ENCODE results near the gene OTP. TPM values are rescaled to one million over a fixed set of nuclear protein-coding genes. Genes with fewer than 3 reads are reported as not detected.

The OTP gene
- total RNA-seq, 1 donor from 2014 or later, result not detected

DNA sequence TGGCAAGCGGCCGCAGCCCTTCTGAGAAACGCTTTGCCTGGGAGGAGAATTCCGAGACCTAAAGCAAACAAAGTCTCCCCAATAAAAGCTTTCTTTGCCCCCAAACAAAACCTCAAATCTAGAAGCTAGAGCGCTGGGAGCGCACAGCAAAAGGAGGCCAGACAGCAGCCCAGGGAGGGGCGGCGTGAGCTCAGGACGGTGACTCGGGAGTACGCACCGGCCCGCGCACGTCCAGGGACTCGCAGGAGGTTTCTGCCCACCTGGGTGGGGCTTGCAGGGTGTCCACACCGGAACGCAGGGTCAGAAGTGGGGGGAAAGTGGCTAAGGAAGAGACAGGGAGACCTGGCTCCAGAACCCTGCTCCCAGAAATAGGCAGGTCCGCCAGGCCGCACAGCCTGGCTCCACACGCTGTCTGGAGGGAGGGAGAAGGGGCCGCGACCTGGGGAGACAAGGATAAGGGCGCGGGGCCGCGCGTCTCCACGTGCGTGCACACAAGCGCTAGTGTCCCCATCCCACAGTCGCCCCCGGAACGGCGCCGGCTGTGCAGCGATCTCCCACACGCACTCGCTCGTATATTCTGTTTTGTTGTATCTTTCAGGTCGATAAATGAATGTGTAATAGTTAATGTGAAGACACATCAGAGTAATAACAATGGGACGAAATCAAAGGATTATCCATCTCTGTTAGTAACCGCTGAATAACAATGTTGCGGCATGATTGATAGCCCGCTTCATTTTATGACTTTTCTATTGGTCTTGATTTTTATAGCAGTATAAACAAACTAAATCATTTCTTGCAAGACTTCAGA, 2.3 kb upstream of the OTP start:
- DNase-seq, result no peak

DNA sequence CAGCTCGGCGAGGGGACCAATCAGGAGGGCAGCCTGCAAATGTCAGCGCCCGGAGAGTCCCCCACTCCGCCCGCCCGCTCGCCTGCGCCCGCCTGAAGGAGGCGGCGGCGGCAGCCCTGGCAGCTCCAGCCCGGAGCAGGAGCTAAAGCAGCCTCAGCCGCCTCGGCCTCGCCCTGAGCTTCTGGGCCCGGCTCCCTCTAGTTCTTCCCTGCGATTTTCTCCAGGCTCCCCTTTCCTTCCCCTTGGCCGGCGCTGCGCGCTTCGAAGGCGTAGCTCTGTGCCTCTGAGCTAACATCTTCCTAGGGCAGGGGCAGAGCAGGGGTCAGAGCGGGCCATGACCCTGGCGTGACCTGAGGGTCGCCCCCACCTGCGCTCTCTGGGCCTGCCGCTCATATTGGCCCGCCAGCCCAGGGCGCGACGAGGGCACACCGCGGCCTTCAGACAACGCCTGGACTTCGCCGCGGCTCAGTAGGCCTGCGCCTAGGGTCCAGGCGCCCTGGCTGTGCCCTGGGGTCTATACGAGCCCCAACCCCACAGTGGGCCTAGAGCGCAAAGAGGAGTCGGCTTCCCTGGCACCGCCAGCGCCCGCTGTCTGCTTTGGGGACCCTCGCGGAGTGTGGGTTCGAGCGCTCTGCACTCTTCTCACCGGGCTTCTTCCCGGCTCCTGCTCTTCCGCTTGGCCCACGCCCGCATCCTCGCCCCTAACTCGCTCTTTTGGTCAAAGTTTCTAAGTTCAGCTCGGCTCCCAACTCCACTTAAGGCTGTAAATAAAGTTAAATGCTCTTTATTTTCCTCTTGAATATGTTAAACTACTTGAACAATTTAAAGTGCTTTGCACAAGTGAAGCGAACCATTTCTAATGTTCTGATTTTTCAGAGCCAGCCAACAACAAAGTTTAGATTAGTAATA, 504 bp upstream of the OTP start:
- DNase-seq, result no peak

DNA sequence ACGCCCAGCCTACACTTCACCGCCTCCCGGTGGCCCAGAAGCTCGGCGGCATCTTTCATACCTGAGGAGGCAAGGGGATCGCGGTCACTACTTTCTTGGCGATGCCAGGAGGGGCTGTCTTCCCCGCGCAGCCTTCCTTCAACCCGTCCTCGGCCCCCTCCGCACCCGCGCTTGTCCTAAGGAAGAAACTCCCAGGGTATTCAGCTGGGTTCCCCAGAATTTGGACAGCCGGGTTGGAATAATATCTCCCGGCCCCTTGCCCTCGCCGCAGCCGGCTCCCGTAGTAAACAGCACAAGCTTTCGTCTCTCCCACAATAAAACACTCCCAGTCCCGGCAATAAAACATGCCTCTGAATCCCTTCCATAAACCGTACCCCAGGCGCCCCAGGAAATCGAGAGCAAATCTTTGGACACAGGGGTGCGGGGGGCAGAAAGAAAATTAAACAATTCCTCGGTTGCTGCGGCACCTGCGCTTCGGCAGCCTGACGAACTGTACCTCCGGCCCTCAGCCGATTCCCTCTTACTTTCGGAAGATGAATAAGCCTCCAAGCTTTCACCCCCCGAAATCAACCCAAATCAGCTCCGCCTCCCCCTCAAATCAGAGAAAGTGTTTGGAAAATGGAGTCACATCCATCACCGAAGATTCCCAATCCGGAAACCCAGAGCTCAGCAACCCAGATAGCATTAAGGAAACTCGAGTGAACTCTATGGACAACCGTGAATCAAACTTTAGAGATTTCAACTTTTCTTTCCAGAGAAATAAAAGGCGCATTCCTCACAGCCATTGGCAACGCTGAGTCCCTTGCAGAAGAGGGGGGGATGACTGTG, 1.1 kb downstream of the OTP start:
- DNase-seq, result no peak

DNA sequence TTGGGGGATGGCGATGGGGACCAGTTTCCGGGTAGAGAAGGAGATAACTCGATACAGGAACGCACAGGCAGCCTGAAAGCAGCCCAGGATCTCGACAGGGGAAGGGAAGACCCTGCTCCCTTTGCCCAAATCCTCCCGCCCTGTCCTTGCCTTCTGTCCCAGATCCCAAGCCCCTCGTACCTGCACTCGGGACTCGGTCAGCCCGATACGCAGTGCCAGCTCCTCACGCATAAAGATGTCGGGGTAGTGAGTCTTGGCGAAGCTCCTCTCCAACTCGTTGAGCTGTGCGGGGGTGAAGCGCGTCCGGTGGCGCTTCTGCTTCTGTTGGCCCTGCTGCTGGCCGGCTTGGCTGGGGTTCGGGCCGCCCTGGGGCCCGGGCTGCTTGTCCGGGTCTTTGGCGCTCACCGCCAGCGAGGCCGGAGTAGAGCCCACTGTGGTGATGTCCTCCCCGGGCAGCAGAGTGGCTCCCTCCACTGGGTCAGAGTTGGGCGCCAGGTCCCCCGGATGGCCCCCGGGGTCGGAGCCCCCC, 1.8 kb downstream of the OTP start:
- no peak for DNase-seq

DNA sequence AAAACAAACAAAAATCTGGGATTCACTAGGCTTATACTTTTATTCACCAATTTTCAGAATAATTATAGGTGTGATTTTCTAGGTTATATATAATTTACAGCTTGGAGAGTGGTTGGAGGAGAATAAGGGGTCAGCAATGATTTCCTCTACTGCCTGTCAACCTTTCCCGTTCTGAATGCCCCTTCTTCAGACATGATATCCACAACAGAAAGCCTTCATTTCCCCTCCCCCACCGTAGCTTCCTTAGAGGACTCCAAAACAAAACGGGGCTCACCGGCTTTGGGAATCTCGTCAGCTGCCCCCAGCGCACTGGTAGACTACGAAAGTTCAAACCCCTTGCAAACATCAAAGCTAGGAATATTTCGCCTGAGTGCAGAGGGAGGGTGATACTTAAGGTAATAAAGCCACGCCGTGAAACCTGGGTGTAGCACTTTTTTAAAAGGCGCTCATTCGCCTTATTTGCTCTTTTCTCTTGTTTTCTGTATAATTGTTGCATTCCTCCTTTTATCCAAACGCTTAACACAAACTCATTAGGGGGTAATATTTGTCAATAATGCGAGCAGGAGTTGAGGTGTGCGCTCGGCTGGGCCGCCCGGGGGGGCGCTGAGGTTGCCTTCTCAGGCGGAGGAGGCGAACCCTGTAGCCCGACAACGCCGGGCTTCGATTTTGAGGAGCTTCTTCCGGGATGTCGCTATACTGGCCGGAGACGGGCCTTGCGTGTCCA, 2.4 kb downstream of the OTP start:
- no peak for DNase-seq

DNA sequence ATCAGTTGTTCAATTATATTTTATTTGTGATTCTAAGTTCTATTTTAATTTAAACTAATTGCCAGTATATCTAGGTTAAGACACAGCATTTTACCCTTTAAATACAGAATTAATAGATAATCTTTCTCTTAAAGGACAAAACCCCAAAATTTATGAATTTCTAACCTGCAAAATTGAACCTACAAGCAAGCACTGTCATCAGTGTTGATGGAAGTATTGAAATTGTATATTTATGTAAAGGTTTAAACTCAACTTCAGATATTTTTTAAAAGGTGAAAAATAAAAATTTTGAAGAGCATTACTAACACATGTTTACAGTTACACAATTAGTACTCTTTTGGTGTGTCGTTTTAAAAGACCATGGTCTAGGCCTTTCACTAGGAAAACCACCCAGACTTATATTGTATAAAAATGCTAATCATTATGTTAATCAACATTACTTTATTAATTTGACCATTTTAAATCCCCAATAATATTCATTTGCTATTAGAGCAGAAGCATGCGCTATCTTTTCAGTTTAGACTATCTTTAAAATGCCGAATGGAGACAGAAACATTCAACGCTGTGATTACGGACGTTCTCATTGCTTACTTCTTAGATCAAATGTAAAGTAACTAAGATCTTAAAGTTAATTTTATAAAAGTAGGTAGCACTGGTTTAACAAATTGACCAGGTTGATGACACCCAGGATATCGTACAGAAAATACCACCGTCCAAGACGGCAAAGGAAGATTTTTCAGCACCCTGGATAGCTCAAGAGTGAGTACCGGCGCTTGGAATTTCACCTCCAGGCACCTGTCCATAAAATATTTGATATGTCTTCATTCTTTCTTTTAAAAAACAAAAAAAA, 3.2 kb downstream of the OTP start:
- no peak for DNase-seq

DNA sequence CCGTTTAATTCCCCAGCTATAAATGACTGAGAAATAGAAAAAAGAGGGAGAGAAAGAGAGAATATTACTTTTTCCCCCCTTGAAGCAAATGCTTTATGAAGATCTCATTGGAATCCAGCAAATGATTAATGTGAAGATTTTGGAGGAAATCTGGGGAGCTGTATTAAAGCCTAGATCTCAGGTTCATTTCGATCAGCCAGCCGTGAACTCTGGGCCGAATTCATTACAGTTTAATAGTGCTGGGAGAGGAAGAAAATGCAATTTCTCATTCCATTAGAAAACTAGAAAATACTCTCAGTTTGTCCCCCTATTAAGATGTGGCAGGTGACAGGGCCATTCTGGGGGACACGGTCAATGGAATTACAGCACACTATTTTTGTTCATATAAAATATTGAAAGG, 4.8 kb downstream of the OTP start:
- DNase-seq, result no peak

DNA sequence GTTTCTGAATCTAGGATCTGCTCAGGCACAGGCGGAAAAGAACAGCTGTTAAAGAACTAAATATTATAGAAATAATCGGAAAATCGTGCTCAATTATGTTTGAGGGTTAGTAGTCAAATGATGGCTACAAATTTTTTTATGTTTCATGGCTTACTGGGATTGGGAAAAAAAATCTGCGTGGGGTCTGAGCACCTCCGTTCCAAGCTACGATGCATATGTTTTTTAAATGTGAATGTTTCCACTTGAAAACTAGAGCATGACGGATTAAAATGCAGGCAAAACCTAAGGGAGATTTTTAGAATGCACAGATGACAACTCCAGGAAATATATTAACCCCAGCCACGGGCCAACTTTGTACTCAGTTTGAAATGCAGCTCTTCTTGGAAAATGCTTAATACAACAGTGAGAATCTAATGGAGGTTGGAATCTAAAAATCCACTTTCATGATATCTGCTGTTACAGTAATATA, 5.3 kb downstream of the OTP start:
- no peak for DNase-seq

DNA sequence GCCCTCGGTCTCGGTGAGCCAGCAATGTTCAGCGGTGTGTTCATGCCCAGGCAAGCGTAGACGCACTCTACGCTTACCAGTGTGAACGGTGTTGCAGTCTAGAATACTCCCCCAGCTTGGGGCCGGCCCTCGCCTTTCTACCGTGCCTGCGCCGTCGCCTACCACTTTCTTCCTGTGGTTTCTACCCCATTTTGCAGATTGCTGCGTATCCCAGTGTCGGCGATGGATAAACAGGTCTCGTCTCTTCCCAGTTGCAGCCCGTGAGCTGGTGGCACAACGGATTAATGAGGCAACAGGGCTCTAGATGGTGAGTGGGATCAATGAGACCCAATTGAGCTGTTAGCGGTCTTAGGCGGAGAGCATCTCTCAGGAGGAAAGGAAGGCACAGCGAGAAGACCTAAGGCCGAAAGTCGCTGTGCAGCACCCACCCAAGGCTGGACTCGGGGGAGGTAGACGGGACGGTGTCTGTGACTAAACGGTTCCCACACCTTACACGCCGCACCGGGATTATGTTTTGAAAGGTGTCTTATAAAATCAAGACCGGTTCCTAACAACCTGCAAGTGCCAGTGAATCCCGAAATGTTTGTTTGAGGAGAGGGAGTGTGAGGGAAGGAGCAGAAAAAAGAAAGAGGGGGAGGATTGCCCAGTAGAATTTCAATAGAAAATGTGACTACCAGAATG, 5.8 kb downstream of the OTP start:
- DNase-seq, result no peak

DNA sequence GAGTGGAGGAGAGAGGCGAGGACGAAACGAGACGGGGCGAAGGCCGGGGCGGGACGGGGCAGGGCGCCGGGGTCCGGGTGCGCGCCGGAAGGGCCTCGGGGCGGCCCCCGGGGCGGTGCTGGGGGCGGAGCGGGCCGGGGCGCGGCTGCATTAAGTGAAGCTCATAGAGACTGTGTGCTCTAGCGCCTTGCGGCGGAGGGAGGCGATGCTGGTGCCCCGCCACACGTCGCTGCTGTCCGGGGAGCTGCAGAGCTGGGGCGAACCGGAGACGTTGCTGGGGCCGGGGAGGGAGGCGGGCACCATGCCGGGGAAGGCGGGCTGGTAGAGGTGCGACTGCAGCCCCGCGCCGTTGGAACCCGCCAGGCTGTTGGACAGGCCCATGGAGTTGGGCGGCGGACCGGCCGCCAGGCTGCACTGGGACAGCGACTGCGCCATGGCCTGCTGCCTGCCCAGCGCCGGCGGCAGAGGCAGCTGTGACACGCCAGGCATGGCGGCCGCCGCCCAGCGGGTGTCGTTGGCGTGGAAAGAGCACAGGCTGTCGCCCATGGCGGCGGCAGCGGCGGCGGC, 8.3 kb downstream of the OTP start:
- DNase-seq, result no peak

DNA sequence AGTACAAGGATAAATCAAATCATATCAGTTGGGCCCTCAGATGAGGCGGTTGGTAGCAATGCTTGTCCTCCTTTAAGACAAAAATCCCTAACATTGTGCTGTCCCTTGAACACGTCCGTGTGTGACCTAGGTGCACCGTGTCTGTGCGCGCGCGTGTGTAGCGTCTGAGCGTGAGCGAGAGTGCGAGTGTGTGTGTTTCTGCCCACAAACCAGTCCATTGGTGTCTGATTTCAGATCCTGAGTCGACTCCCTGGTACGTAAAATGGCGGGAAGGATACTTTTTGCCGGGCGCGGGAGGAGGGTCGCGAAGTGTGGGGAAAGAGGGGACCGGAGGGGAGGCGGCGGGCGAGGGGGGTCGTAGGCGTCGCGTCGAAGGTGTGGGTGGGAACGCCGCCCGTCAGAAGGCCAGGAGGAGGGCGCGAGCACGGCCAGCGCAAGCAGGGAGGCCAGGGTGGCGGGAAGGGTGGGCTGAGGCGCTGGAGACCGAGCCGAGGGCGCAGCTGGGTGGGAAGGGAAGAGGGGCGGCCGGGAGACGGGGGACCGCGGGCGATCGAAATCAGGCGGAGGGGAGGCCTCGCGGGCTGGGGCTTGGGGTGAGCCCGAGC, 8.9 kb downstream of the OTP start:
- DNase-seq, result no peak

DNA sequence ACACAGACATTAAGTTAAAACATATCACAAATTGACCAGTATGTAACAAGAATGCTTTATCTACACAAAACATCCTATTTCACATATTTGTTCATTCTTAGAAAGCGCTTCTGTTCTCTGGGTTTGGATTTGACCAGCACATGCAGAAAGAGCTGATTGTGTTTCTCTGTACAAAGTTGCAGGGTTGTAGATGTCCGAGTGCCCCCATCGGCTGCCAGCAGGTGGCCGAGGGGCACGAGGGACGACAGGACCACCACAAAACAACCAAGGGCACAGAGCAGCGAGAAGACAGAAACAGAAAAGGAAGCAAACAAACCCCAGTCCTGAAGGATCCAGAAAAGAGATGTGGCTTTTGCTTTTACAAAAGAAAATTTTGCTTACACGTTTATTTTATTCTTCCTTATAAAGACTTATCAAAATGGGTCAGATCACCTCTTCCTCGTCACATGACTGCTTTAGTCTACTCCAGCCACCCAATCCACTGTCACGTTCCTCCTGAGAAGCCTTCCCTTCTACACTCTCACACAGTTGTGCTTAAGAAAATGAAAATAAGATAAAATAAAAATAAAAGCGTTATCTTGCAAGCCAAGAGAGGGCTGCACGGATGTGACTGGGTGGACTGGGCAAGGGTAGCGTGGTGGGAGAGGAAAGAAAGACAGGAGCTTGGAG, 9.5 kb downstream of the OTP start:
- no peak for DNase-seq

DNA sequence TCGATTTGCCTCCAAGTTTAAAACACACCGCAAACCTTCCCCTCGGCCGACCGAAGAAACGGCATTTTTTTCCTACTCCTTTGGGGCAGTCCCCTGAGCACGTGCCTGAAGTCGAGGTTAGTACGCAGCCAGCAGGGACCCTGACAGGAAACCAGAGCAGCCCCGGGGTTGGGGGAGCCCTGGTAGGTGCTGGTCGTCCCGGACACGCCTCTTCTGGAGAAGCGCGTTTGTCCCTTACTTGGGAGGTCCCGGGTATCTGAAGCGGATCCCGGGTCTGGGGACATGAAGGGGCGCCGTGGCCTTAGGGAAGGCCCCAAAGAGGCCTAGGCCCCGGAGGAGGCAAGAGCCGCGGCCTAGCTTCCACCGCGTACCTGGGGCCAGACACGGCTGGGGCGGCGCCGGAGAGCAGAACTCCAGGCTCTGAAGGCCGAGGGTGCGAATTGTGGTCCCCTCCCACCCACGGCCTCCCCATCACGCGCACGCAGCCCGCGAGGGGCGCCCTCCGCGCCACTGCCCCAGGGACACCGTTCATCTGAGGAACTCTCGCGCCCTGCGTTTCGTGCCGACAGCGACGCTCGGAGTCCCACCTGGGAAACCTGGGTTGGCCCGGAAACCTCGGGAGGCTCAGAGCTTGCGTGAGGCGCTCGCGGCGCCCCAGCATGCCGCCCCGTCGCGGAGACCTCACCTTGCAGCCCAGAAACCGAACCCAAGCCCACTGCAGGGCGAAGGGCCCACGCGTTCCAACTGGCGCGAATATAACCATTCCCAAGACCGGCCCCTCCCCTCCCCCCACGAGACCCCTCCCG, 10.4 kb downstream of the OTP start:
- no peak for DNase-seq

DNA sequence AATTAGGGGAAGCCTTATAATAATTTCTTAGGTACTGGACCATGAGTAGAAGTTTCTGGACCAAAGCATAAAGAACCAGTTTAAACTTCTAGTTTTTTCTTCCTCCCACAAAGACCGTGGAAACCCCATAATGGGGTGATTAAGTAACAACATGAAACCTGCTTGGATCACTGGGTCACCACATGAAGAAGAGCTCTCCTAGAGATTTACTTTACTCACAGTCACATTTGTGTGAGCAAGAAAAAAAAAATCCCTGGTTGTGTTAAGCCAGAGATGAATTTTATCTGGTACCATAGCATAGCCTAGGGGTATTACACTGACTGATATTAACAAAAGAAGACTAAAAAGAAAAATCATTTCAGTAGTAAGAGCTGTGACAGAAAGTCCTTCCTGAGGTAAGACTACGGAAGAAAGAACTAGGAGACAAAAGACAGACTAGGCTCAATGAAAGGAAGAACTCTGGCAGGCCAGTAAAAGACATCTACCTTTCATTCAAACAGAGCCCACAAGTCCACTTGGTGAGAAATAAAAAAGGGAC, 15.2 kb downstream of the OTP start:
- no peak for DNase-seq

DNA sequence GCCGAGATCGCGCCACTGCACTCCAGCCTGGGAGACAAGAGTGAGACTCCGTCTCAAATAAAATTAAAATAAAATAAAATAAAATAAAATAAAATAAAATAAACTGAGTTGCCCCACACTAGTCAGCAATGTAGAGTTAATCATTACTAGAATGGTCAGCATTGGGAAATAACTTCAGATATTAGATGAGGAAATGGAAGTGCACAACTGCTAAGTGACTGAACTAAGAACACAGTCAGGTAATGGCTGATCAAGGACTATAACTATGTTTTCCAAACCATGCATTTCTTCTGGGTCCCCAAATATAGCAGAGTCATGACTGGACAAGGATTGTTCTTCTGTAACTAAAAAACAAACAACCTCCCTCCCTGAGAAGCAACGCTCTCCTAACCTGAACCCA, 17.1 kb downstream of the OTP start:
- no peak for DNase-seq

DNA sequence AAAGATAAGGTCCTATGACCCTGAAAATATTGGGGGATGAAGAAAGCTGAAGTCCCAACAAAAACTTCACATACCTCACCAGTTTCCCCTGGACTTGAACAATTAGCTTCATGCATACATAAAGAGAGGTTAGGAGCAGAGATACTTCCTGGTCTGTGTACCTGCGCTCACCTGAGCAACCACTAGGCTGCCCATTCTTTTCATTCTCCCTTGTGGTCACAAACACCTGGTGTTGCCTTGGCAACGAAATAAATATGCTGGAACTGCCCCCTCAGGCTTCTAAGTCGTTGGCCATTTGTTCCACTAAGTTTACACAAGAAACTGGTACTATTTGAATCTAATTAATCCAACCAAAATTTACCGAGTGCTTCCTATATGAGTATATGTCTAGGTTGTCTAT, 18.1 kb downstream of the OTP start:
- DNase-seq, result no peak

DNA sequence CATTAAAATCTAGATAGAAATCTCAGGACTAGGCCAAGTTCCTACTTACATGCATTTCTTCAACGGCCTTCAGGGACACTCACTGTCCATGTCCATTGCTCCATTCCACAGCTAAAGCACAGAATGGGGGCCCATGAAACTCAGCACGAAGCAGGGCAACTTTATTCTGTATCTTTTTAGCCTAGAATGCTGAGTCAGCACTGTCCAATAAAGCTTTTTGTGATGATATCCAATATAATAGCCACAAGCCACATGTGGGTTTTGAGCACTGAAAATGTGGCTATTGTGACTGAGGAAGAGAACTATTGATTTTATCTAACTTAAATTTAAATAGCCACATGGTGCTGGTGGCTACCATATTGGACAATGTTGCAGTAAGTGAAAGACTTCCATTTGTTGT, 21.6 kb downstream of the OTP start:
- DNase-seq, result no peak
